Cardiac muscle cell (in vitro differentiated cells and primary cell): Measurements from ENCODE around the gene STARD3. TPM values are rescaled to one million over a fixed set of nuclear protein-coding genes. Genes with fewer than 3 reads are reported as not detected.

Experiments
- DNase-seq, 2 donors: peaks; one replicate each; pipeline versions ENCODE4 v3.0.0 to v3.0.0-alpha.2; 2010 to 2017; ENCODE audit warnings: low read depth in 1 of 2, low spot score in 1 of 2
- H3K27ac ChIP-seq: fragments of 200-600 bp; sonication (generic); 2 replicates; pipeline ENCODE4 v1.5.1; 2016
- H3K27me3 ChIP-seq: fragments of 200-600 bp; sonication (generic); 2 replicates; pipeline ENCODE4 v1.6.0; 2016; ENCODE audit warnings: control low read depth
- H3K36me3 ChIP-seq: fragments of 200-600 bp; sonication (generic); 2 replicates; pipeline ENCODE4 v1.5.1; 2016; ENCODE audit warnings: control low read depth
- H3K4me1 ChIP-seq: fragments of 200-600 bp; sonication (generic); 2 replicates; pipeline ENCODE4 v1.8.1; 2017; ENCODE audit warnings: low read depth, mild to moderate bottlenecking, mixed run types
- H3K4me3 ChIP-seq: fragments of 200-600 bp; sonication (generic); 2 replicates; pipeline ENCODE4 v1.5.1; 2016; ENCODE audit warnings: mild to moderate bottlenecking
- H3K9me3 ChIP-seq: fragments of 200-600 bp; sonication (generic); 2 replicates; pipeline ENCODE4 v1.5.1; 2017; ENCODE audit warnings: low read depth, mild to moderate bottlenecking, control low read depth
- polyA plus RNA-seq: library from polyadenylated mRNA; unstranded; fragments of >200 nt; fragmentation: Nextera tagmentation; extraction: Ambion mirVana; gene quantifications from 2 replicates; pipeline ENCODE4 v1.2.1, GENCODE V29; 2016
- total RNA-seq: library from RNA; depleted of rRNA; stranded (reverse); fragments of >200 nt; gene quantifications from 2 replicates; pipeline ENCODE4 v1.2.3, GENCODE V29; 2016
- TF ChIP-seq, protein P1 (sequence below): IDR thresholded peaks from 2 replicates; pipeline ENCODE4 v1.5.1; 2012; ENCODE audit warnings: low read depth, mild to moderate bottlenecking, low read length

STARD3 gene
- total and polyA plus RNA-seq, 2 experiments from 2014 or later = 47.9 to 67.1 TPM

GRCh38 chr17:39683295-39683939 is 46.5 kb downstream of the STARD3 start:
- TF ChIP-seq, protein P1, sequence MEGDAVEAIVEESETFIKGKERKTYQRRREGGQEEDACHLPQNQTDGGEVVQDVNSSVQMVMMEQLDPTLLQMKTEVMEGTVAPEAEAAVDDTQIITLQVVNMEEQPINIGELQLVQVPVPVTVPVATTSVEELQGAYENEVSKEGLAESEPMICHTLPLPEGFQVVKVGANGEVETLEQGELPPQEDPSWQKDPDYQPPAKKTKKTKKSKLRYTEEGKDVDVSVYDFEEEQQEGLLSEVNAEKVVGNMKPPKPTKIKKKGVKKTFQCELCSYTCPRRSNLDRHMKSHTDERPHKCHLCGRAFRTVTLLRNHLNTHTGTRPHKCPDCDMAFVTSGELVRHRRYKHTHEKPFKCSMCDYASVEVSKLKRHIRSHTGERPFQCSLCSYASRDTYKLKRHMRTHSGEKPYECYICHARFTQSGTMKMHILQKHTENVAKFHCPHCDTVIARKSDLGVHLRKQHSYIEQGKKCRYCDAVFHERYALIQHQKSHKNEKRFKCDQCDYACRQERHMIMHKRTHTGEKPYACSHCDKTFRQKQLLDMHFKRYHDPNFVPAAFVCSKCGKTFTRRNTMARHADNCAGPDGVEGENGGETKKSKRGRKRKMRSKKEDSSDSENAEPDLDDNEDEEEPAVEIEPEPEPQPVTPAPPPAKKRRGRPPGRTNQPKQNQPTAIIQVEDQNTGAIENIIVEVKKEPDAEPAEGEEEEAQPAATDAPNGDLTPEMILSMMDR = no peak

GRCh38 chr17:39684369-39685192 is 47.6 kb downstream of the STARD3 start:
- no peak for DNase-seq
- Histone ChIP-seq H3K27me3 (no peaks in the 10 kb centered on the region), H3K36me3 (no peaks in the 10 kb centered on the region), H3K4me1 (peaks cover 15% of the 10 kb centered on the region), H3K4me3 (no peak overlapping the region), H3K27ac (no peak overlapping the region), H3K9me3 (no peaks in the 10 kb centered on the region)
- TF ChIP-seq, protein P1 = no peak

More at GRCh38 chr17:39683295-39683939, 46.5 kb downstream of the STARD3 start:
- Histone ChIP-seq H3K4me3 (no peak overlapping the region), H3K4me1 (peaks cover 20% of the 10 kb centered on the region), H3K27me3 (no peaks in the 10 kb centered on the region), H3K36me3 (no peaks in the 10 kb centered on the region), H3K9me3 (no peaks in the 10 kb centered on the region), H3K27ac (no peak overlapping the region)
- no peak for DNase-seq

DNA sequence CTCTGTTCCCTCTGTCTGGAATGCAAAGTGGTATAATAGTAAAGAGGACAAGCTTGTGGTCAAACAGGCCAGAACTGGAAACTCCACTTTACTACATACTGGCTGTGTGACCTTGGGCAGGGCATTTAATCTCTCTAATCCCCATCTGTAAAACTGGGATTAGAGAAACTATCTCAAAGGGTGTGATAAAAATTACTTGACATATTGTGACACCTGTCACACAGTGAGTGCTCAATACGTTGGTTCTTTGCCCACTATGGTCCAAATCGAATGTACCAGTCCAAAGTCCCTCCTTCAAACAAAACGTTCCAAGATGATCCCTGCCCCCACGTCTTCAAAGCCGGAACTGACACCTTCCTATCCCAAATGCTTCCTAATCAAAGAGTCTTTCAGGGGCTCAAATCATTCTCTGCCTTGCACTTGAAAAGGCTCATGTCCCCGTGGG is 50.2 kb downstream of the STARD3 start:
- DNase-seq = no peak
- Histone ChIP-seq H3K27me3 (no peaks in the 10 kb centered on the region), H3K4me3 (peak overlapping the region; percentile 68), H3K27ac (peak overlapping the region; percentile 96), H3K4me1 (peaks cover 9% of the 10 kb centered on the region), H3K9me3 (no peaks in the 10 kb centered on the region), H3K36me3 (no peaks in the 10 kb centered on the region)
- TF ChIP-seq, protein P1 = no peak

DNA sequence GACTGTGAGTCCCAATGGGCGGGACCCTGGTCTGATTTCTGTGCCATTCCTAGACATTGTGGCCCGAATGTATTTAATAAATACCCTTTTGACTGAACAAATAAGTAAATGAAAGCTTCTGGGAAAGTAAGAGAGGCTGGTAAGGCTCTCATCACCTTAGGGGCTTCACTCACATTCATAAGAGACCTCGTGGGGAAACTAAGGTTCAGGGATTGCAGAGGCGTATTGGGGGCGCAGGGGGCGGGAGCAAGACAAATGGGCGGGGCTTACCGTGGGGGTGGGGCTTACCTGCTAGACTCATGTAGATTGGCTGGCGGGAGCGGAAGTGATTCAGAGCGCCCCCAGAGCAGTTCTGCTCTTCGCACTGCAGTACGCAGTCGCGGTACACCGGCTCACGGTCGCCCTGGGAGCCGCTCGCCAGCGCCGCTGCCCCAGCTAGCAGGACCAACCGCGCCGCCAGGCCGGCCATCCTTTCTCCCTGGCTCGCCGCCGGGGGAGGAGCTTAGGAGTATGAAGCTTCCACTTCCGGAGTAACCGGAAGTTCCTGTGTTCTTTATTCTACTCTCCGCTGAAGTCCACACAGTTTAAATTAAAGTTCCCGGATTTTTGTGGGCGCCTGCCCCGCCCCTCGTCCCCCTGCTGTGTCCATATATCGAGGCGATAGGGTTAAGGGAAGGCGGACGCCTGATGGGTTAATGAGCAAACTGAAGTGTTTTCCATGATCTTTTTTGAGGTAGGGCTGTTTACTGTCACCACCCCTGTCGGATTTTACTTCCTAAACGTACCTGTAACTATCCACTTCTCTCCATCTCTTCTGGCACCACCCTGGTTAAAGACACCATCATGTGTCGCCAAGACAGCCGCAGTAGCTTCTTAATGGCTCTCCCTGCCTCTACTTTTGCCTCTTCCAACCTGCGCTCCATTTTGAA is 50.9 kb downstream of the STARD3 start, which contains the start of gene PGAP3:
Gene PGAP3, minus strand, starts transcription at position 512 of the 929 bp plus-strand sequence. Its CDS starts 43 bp downstream, at position 469.
- Histone ChIP-seq H3K9me3 (no peaks in the 10 kb centered on the region), H3K4me3 (peak within 1 kb of the TSS; percentile 68), H3K27me3 (no peaks in the 10 kb centered on the region), H3K4me1 (peaks cover 9% of the 10 kb centered on the region), H3K36me3 (no peaks in the 10 kb centered on the region), H3K27ac (peak within 1 kb of the TSS; percentile 96)
- DNase-seq = peak; percentile 89 to 92
- TF ChIP-seq, protein P1 = no peak

DNA sequence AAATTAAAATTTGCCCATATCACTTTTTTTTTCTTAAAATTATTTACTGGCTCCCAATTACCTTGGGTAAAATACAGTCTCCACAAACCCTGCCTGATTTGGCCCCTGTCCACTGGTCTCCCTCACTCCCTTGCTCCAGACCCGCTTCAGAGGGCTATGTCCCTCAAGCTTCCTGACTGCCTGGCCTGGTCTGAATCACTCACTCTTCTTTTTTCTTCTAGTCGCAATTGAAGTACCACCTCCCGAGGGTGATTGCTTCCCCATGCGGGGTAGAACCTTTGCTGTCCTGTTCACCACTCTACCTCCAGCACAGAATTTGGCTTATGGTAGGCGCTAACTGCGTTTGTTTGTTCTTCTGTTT is 51.5 kb downstream of the STARD3 start:
- no peak for DNase-seq
- Histone ChIP-seq H3K27me3 (no peaks in the 10 kb centered on the region), H3K4me3 (peak overlapping the region; percentile 68), H3K36me3 (no peaks in the 10 kb centered on the region), H3K27ac (peak overlapping the region; percentile 96), H3K9me3 (no peaks in the 10 kb centered on the region), H3K4me1 (peaks cover 9% of the 10 kb centered on the region)
- TF ChIP-seq, protein P1 = no peak
